ENCODE results near the gene SARS2.
"Not testable (repeated sequence)": the region's sequence is repeated elsewhere in the genome, so short reads cannot be mapped to it uniquely, and the experiment has no call there.

SARS2 gene, protein sequence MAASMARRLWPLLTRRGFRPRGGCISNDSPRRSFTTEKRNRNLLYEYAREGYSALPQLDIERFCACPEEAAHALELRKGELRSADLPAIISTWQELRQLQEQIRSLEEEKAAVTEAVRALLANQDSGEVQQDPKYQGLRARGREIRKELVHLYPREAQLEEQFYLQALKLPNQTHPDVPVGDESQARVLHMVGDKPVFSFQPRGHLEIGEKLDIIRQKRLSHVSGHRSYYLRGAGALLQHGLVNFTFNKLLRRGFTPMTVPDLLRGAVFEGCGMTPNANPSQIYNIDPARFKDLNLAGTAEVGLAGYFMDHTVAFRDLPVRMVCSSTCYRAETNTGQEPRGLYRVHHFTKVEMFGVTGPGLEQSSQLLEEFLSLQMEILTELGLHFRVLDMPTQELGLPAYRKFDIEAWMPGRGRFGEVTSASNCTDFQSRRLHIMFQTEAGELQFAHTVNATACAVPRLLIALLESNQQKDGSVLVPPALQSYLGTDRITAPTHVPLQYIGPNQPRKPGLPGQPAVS

GRCh38 chr19:38929929-38930775 is at the start of gene SARS2:
Gene SARS2 (minus strand): TSS chr19:38930763. CDS start chr19:38930736, 27 bp downstream.
- peak; percentile 99 for DNase-seq

GRCh38 chr19:38979812-38980211 is 49.2 kb upstream of the SARS2 start:
- DNase-seq, result no peak

DNA sequence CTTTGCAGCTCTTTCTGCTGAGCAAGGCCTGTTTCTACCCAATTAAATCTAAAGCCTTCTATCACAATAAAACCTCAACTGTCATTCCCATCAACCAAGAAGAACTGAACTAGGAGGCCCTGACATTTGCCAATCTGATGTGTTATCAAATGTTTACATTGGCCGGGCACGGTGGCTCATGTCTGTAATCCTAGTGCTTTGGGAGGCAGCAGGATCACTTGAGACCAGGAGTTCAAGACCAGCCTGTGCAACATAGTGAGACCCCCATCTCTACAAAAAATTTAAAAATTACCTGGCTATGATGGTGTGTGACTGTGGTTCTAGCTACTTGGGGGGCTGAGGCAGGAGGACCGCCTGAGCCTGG is 47.7 kb upstream of the SARS2 start:
- no peak for DNase-seq

- peak; percentile 75 for DNase-seq
Observed at GRCh38 chr19:38977445-38978325, 47.1 kb upstream of the SARS2 start.

DNA sequence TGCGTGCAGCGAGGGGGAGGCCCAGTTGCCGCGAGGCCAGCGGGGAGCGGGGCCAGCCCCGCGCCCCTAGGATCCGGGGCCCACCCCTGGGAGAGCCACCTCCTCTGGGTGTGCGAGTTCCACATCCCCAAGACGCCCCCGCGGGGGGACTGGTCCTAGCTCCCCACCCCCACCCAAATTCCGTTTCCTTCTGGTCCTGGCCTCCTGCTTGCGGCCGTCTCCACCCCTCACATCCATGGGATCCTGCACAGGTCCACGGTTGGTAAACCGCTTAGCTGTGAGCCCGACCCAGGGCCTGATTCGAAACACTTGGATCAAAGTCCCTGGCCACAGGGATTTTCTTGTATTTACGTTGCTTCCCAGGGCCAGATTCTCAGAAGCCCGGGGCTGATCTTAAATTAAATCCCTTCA is 45.3 kb upstream of the SARS2 start:
- DNase-seq, result no peak

DNA sequence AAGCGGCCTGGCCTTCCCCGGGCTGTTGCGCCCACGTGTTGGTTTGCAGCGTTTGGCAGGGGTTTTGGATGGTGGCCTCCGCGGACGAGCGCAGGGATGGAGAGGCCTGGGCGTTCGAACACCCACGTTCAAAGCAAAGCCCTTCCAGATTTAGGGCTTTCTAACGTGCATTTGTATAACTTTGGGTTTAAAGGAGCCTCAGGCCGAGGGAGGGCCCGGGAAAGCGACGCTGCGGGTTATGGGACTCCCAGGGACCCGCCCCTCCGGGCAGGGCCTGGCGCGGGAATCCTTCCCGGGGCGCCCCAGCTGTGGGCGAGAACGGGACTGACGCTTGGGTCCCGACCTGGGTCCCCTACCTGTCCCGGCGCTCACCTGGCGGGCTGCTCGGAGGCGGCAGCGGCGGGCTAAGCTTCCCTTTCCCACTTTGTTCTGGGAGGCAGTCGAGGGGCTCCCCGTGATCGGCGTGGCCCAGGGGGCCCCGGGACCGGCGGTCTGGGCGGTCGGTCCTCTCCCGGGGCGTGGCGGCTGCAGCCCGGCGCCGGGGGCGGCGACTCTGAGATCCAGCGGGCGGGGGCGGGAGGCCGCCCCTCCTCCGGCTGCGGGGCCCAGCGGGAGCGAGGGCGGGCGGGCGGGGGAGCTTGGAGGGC is 44.8 kb upstream of the SARS2 start, which contains the start of gene FBXO17:
FBXO17 (minus strand) TSS at position 529 of the 647 bp plus-strand sequence. CDS start 25,423 bp downstream, outside the sequence.
- no peak for DNase-seq

DNA sequence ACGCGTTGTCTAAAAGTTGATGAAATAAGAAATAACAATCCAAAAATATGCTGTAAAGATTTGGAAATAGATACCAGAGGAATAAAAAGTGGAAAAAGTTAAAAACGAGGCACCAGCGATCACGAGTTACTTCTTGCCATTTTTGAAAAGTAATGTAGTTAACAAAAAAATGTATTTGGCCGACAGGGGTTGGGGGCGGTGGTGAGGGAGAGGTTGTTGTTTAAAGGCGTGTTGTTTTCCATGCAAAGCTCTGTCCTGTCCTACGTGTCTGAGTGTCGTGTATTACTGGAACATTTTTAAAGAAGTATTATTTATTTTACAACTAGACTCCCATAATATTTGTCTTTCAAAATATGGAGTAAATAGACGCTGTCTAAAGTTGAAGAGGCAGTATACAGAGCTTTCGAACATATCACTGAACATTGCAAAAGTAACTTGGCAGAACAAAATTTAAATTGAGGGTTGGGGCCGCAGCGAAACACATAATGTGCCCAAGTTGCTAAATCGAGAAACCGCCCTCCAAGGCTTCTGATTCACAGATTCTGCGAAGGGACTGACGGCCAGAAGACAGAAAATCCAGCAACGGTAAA is 44.2 kb upstream of the SARS2 start:
- DNase-seq, result no peak

DNA sequence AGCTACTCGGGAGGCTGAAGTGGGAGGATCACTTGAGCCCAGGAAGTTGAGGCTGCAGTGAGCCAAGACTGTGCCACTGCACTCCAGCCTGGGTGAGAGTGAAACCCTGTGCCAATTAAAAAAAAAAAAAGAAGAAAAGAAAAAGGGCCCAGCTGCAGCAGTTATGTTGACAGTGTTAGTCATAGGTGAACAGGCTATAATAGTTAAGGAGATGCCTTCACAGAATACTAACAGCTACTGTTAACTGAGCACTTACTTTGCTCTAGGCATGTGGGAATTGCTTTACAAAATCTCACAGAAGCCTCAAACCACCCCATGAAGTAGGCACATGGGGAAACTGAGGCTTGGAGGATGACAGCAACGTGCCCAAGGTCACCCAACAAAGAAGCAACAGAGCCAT is 41.1 kb upstream of the SARS2 start:
- no peak for DNase-seq

DNA sequence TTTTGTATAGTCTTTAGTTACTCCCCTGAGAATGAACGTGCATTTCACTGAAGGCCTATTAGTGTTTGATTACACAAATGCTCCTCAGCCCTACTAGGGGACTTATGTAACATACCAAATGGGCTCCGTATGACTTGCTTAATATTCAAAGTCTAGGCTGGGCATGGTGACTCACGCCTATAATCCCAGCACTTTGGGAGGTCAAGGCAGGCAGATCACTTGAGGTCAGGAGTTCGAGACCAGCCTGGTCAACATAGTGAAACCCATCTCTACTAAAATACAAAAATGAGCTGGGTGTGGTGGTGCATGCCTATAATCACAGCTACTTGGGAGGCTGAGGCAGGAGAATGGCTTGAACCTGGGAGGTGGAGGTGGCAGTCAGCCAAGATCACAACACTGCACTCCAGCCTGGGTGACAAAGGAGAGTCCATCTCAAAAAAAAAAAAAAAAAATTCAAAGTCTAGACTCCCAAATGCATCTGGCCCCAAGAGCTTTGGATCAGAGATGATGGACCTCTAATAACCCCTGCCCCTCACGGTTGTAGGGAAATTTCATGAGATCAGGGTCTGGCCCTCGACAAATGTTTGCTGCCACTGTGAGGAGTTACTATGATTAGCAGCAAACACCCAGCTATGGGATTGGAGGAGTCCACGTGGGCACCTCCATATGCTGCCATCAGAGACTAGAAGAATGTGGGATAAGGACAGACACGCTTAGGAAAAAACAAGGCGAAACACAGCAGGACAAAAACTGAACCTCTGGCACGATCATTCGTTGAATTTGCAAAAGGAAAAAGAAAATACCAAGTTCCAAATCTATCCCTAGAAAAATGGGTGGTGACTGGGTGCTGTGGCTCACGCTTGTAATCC is 40.3 kb upstream of the SARS2 start:
- DNase-seq, result peak; percentile 36

- DNase-seq, result not testable (repeated sequence)
Observed at GRCh38 chr19:38966149-38966548, 35.6 kb upstream of the SARS2 start.

DNA sequence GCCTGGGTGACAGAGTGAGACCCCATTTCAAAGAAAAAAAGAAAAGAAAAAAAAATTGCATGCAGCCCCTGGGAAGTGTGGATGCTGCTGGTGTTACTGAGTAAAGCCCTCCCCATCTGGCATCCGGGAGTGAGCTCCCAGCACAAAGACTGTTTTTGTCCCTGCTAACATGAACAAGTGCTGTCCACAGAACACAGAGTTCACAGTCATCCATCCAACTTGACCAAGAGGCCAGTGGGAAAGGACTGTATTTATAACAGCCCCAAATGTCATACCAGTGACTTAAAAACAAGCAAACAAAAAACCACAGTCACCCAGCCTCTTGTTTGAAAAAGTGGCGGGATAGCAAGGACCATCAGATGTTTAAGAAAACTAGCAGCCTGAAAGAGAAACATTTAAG is 34.2 kb upstream of the SARS2 start:
- DNase-seq, result no peak

- no peak for DNase-seq
Observed at GRCh38 chr19:38959618-38960017, 29.1 kb upstream of the SARS2 start.

GRCh38 chr19:38958301-38958700 is 27.7 kb upstream of the SARS2 start:
- no peak for DNase-seq

GRCh38 chr19:38956264-38956663 is 25.7 kb upstream of the SARS2 start:
- DNase-seq, result no peak

DNA sequence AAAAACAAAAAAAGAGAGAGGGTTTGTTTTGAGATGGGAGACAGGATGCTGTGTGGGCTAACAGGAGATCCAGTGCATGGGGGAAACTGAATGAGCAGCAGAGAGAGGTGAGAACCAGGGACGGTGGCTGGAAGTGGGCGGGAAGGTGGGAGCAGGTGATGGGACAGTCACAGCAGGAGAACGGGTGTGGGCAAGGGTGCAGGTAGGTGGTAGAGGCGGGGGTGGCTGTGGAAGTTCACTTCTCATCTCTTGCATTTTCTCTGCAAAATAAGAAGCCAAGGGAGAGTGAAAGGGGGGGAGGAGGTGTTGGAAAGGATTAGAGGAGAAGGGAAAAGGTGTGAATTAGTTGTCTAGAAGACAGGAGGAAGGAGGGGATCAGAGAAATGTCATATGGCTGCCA is 23.1 kb upstream of the SARS2 start:
- no peak for DNase-seq

GRCh38 chr19:38952395-38953165 is 22.0 kb upstream of the SARS2 start:
- DNase-seq, result peak; percentile 67

DNA sequence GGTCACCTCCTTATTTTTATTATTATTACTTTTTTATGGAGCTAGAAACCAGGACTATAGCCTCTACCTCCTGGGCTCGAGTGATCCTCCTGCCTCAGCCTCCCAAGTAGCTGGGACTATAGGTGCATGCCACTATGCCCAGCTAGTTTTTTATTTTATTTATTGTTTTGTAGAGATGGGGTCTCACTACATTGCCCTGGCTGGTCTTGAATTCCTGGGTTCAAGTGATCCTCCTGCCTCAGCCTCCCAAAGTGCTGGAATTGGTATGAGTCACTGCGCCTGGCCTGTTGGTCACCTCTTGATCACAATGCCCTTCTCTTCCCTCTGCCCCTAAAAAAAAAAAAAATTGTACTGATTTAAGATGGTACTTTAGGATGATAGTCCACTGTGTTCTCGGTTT is 20.6 kb upstream of the SARS2 start:
- DNase-seq, result no peak

DNA sequence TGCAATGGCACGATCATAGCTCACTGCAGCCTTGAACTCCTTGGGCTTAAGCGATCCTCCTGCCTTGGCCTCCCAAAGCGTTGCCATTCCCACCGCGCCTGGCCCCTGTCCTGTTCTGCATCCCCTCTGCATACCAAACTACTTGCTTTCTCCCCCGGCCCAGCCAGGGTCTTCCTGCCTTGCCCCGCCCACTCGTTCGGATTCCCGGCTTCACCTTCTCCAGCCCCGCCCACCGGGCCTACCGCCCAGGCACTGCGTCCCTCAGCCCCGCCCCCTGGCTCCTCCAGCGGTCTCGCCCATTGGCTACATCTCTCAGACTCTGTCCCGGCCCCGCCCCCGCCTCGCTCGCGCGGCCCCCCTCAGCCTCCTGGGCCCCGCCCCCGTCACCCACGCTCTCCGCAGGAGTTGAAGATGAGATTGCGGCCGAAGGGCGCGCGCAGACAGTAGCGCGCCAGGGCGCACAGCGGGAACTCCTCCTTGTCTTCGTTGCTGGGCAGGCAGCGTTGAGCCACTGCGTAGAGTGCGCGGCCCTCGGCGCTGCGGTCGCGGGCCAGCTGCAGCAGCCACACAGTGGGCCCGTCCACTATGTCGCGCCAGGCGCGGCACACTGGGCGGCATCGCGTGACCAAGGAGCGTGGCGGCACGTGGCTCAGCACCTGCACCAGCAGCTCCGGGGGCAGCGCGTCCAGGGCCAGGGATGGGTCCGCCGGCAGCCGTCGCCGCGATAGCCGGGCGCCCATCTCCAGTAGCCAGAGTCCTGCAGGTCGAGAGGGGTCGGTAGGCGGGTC is 19.2 kb upstream of the SARS2 start:
- DNase-seq, result no peak

All from MV-4-11 (cell line).